OCI-LY3 (cell line): Measurements from ENCODE around the gene KCNK6.

ENCODE experiments used
- CTCF ChIP-seq: fragments of 200-600, 300-600 bp; sonication (generic); IDR thresholded peaks from 2 replicates; pipeline ENCODE4 v1.5.1; 2014; ENCODE audit warnings: antibody characterized with exemption, low read length, low read depth
- EZH2phosphoT487 ChIP-seq: fragments of 200-600 bp; shearing (Covaris generic); IDR thresholded peaks from 2 replicates; pipeline ENCODE4 v1.6.1; 2018; ENCODE audit warnings: antibody characterized with exemption, mixed run types, low read depth

DNA sequence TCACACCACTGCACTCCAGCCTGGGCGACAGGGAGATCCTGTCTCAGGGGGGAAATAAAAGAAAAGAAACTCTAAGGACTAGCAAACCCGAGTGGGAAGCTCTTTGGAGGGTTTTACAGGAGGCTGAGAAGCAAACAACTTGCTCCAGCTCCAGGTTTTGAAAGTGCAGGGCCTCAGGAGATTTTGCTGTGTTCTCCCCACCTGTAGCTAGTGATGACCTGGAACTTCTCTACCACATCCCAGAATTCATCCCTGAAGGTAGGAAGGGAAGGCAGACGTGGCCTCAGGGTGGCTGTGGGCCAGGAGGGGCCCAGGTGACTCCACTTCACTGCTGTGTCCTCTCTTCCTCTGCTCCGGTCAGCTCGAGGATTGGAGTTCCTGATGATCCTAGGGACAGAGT, 38.4 kb downstream of the KCNK6 start:
- TF ChIP-seq CTCF (no peak), EZH2phosphoT487 (no peak)
